ENCODE measurements around the gene CBLB.

Gene CBLB

DNA sequence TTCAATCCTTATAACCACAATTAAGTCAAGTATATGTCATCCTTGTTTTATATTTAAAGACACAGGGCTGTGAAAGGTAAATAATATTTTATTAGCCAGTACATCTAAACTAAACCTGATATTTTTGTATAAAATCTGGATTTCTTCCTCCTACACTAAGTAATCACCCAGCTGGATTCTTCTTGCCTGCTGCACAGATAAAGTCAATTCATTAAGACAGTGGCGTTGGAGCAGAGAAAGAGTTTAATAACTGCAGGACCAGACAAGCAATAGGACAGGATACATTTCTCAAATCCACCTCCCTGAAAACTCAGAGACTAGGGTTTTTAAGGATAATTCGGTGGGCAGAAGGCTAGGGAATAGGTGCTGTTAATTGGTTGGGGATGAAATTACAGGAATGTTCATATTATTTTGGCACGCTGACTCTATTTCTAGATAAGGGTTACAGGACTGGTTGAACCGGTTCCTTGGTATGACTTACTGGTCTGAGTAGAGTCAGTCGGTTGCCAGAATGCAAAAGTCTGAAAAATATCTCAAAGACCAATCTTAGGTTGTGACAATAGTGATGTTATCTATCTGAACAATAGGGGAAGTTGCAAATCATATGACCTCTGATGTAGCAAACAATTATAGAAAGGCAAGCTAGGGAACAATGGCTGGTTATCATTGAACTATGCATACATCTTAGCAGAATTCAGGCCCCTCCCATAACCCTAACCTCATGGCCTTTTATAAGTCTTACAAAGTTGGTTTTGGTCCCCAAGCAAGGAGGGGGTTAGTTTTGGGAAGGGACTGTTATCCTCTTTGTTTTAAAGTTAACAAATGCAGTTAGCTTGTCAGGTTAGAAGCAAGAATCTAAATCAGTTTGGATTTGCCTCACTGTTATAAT lies 257.3 kb downstream of the CBLB start:
- H3K9ac ChIP-seq (ENCODE audit: low read depth, low read length): no peak overlapping the region
- no peak overlapping the region for H3K4me3 ChIP-seq (ENCODE audit: low read length)

DNA sequence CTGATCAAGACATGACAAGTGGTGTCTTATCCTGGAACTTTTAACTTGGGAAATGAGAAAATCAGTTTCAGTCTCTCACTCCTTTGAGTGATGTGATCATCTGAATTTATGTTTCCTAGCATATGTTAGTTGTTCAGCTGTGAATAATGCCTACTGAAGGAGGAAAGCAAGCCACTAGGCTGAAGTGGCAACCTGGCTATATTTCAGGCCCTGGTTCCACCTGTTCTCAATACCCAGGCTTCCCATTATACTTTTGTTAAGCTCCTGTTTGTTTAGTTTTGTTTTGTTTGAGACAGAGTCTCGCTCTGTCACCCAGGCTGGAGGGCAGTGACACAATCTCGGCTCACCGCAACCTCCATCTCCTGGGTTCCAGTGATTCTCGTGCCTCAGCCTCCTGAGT lies 258.3 kb downstream of the CBLB start:
- Histone ChIP-seq H3K9me3 (replicated peaks; ENCODE audit: low read length) (no peaks in the 10 kb centered on the region), H3K4me3 (ENCODE audit: low read length) (no peak overlapping the region), H3K27me3 (ENCODE audit: control insufficient read depth, insufficient read depth, low read length) (no peaks in the 10 kb centered on the region), H3K4me1 (ENCODE audit: control insufficient read depth, insufficient read depth, low read length) (peaks cover 11% of the 10 kb centered on the region), H3K9ac (ENCODE audit: low read depth, low read length) (no peak overlapping the region), H3K36me3 (ENCODE audit: insufficient read depth, low read length) (no peaks in the 10 kb centered on the region), H3K4me2 (ENCODE audit: low read length) (no peak overlapping the region)

More for the DNA sequence above, 257.3 kb downstream of the CBLB start:
- peaks cover 4% of the 10 kb centered on the region for H3K4me1 ChIP-seq (ENCODE audit: control insufficient read depth, insufficient read depth, low read length)
- no peaks in the 10 kb centered on the region for H3K36me3 ChIP-seq (ENCODE audit: insufficient read depth, low read length)
- H3K4me2 ChIP-seq (ENCODE audit: low read length): no peak overlapping the region
- H3K9me3 ChIP-seq (replicated peaks; ENCODE audit: low read length): no peaks in the 10 kb centered on the region
- H3K27me3 ChIP-seq (ENCODE audit: control insufficient read depth, insufficient read depth, low read length): no peaks in the 10 kb centered on the region

DNA sequence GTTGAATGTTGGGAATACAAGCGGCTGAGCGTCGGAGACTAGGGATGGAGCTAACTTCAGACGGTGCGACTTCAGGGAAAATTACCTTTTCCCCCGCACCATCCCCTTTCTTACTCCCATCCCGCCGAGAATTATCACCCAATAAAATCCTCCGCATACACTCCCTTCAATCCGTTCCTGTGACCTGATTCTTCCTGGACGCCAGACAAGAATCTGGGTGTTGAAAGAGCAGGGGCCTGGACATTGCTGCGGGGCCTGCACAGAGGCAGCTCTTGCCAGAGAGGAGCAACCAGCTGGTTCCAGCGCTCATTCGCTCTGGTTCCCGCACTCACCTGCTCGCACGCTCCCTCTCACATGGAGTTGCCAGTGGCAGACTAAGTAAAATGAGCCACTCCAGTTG lies 260.2 kb downstream of the CBLB start:
- no peaks in the 10 kb centered on the region for H3K36me3 ChIP-seq (ENCODE audit: insufficient read depth, low read length)
- H3K27me3 ChIP-seq (ENCODE audit: control insufficient read depth, insufficient read depth, low read length): no peaks in the 10 kb centered on the region
- no peak overlapping the region for H3K4me3 ChIP-seq (ENCODE audit: low read length)
- no peaks in the 10 kb centered on the region for H3K9me3 ChIP-seq (replicated peaks; ENCODE audit: low read length)
- peaks cover 6% of the 10 kb centered on the region for H3K4me1 ChIP-seq (ENCODE audit: control insufficient read depth, insufficient read depth, low read length)
- H3K4me2 ChIP-seq (ENCODE audit: low read length): no peak overlapping the region
- H3K9ac ChIP-seq (ENCODE audit: low read depth, low read length): no peak overlapping the region

DNA sequence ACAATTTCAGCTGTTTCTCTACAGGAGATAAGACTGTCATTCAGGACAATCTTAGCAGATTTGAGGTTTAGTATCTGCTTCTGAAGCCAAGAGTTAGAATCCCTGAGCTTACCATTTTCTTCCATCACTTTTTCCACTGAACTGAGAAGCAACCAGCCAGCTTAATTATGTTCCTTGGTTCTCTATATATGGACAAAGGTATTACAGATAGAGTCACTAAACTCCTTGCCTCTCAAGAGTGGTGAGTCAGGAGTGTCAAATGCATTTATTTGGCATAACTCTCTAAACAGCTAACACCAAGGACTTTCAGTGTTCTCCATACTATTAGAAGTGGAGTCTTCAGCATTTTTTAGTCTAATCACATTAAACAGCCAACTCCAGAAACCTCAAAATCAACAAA lies 262.8 kb downstream of the CBLB start:
- no peaks in the 10 kb centered on the region for H3K9me3 ChIP-seq (replicated peaks; ENCODE audit: low read length)
- no peaks in the 10 kb centered on the region for H3K36me3 ChIP-seq (ENCODE audit: insufficient read depth, low read length)
- no peak overlapping the region for H3K9ac ChIP-seq (ENCODE audit: low read depth, low read length)
- H3K27me3 ChIP-seq (ENCODE audit: control insufficient read depth, insufficient read depth, low read length): no peaks in the 10 kb centered on the region
- H3K4me1 ChIP-seq (ENCODE audit: control insufficient read depth, insufficient read depth, low read length): peaks cover 6% of the 10 kb centered on the region
- H3K4me3 ChIP-seq (ENCODE audit: low read length): no peak overlapping the region
- no peak overlapping the region for H3K4me2 ChIP-seq (ENCODE audit: low read length)
